ENCODE measurements around the gene TRA2A. TPM values are rescaled to one million over a fixed set of nuclear protein-coding genes. Genes with fewer than 3 reads are reported as not detected.
A peak's percentile ranks its signal among the peaks of the same experiment; 100 is the strongest.

Gene TRA2A
- total RNA-seq, 1 experiment from 2014 or later = 112 TPM

- Histone ChIP-seq H3K4me2 (peak overlapping the region; percentile 93), H3K9me2 (ENCODE audit: insufficient read depth) (no peaks in the 10 kb centered on the region), H3K36me3 (ENCODE audit: low read depth) (no peaks in the 10 kb centered on the region), H3F3A (ENCODE audit: insufficient read depth, low read depth) (peaks cover 32% of the 10 kb centered on the region), H3K79me2 (ENCODE audit: low read depth) (peaks cover 62% of the 10 kb centered on the region), H3K4me1 (replicated peaks; ENCODE audit: insufficient read depth) (peaks cover 39% of the 10 kb centered on the region), H4K20me1 (ENCODE audit: insufficient read depth) (no peaks in the 10 kb centered on the region), H3K27me3 (ENCODE audit: insufficient read depth, low read depth) (no peaks in the 10 kb centered on the region), H3K27ac (peak overlapping the region; percentile 78), H3K9me3 (ENCODE audit: insufficient read depth, low read depth) (no peaks in the 10 kb centered on the region), H2AFZ (peak overlapping the region; percentile 96), H3K4me3 (peak overlapping the region; percentile 73)
- no peak for DNase-seq
- CTCF ChIA-PET = interaction anchor here (0.9 kb wide), 1 partner anchor 128 kb away, joined by 4 read pairs; no protein-coding TSS in a partner anchor
- TF ChIP-seq EZH2 (IDR thresholded peaks at IDR 0.05; ENCODE audit: low read depth) = no peak
- no peak for TF ChIP-seq CTCF (conservative IDR thresholded peaks at IDR 0.05)
- intact Hi-C loops (cut with micrococcal nuclease; ENCODE audit: unreplicated experiment) = loop anchor here (1.0 to 10.0 kb wide), 6 partner anchors 56 to 1100 kb away; partner anchors contain the start of genes MALSU1, PALS2, STK31 and TOMM7
- BruUV-seq (replicated peaks) = TSS peak; percentile 14
- POLR2A ChIA-PET (ENCODE audit: unreplicated experiment) = interaction anchor here (0.6 kb wide), 1 partner anchor 175 kb away, joined by 3 read pairs; no protein-coding TSS in a partner anchor
Observed at GRCh38 chr7:23474829-23475575, 56.8 kb downstream of the TRA2A start.

- Histone ChIP-seq H4K20me1 (ENCODE audit: insufficient read depth) (no peaks in the 10 kb centered on the region), H3K9me2 (ENCODE audit: insufficient read depth) (no peaks in the 10 kb centered on the region), H3K79me2 (ENCODE audit: low read depth) (peaks cover 69% of the 10 kb centered on the region), H3K4me3 (peak overlapping the region; percentile 73), H3K36me3 (ENCODE audit: low read depth) (no peaks in the 10 kb centered on the region), H3K4me1 (replicated peaks; ENCODE audit: insufficient read depth) (peaks cover 39% of the 10 kb centered on the region), H3K9me3 (ENCODE audit: insufficient read depth, low read depth) (no peaks in the 10 kb centered on the region), H3K4me2 (peak overlapping the region; percentile 99), H3K27me3 (ENCODE audit: insufficient read depth, low read depth) (no peaks in the 10 kb centered on the region), H2AFZ (peak overlapping the region; percentile 96), H3F3A (ENCODE audit: insufficient read depth, low read depth) (peaks cover 34% of the 10 kb centered on the region), H3K27ac (peak overlapping the region; percentile 92)
- ChIA-PET POLR2A (ENCODE audit: unreplicated experiment) (interaction anchor here (0.6 kb wide), 1 partner anchor 174 kb away, joined by 3 read pairs; no protein-coding TSS in a partner anchor), CTCF (interaction anchor here (0.9 kb wide), 1 partner anchor 127 kb away, joined by 4 read pairs; no protein-coding TSS in a partner anchor)
- DNase-seq = peak; percentile 96 to 99
- intact Hi-C loops (cut with micrococcal nuclease; ENCODE audit: unreplicated experiment) = loop anchor here (1.0 to 10.0 kb wide), 6 partner anchors 57 to 1101 kb away; partner anchors contain the start of genes MALSU1, PALS2, STK31 and TOMM7
- no TSS peak for BruUV-seq (replicated peaks)
- TF ChIP-seq EZH2 (IDR thresholded peaks at IDR 0.05; ENCODE audit: low read depth) (no peak), CTCF (conservative IDR thresholded peaks at IDR 0.05) (no peak)
Observed at GRCh38 chr7:23474094-23474828, 57.5 kb downstream of the TRA2A start.

GRCh38 chr7:23473844-23474093 lies 58.0 kb downstream of the TRA2A start:
- intact Hi-C loops (cut with micrococcal nuclease; ENCODE audit: unreplicated experiment) = loop anchor here (1.0 to 10.0 kb wide), 6 partner anchors 58 to 1101 kb away; partner anchors contain the start of genes MALSU1, PALS2, STK31 and TOMM7

More at GRCh38 chr7:23473844-23474093, 58.0 kb downstream of the TRA2A start:
- TSS peak; percentile 3 for BruUV-seq (replicated peaks)
- H3K9me3 ChIP-seq (ENCODE audit: insufficient read depth, low read depth) = no peaks in the 10 kb centered on the region
- no peak for TF ChIP-seq CTCF (conservative IDR thresholded peaks at IDR 0.05)
- TF ChIP-seq EZH2 (IDR thresholded peaks at IDR 0.05; ENCODE audit: low read depth) = no peak
- peak overlapping the region; percentile 73 for H3K4me3 ChIP-seq
- DNase-seq = no peak
- CTCF ChIA-PET = interaction anchor here (0.5 to 0.6 kb wide), 2 partner anchors 115 to 1508 kb away, joined by 4 to 8 read pairs; no protein-coding TSS in a partner anchor
- H3K9me2 ChIP-seq (ENCODE audit: insufficient read depth) = no peaks in the 10 kb centered on the region
- H2AFZ ChIP-seq = peak overlapping the region; percentile 87
- H3K27ac ChIP-seq = peak overlapping the region; percentile 92
- H3F3A ChIP-seq (ENCODE audit: insufficient read depth, low read depth) = peaks cover 34% of the 10 kb centered on the region
- H3K79me2 ChIP-seq (ENCODE audit: low read depth) = peaks cover 74% of the 10 kb centered on the region
- H3K4me2 ChIP-seq = peak overlapping the region; percentile 99
- peaks cover 39% of the 10 kb centered on the region for H3K4me1 ChIP-seq (replicated peaks; ENCODE audit: insufficient read depth)
- POLR2A ChIA-PET (ENCODE audit: unreplicated experiment) = interaction anchor here (1.0 kb wide), 1 partner anchor 1348 kb away, joined by 5 read pairs; no protein-coding TSS in a partner anchor
- no peaks in the 10 kb centered on the region for H3K36me3 ChIP-seq (ENCODE audit: low read depth)
- H4K20me1 ChIP-seq (ENCODE audit: insufficient read depth) = no peaks in the 10 kb centered on the region
- H3K27me3 ChIP-seq (ENCODE audit: insufficient read depth, low read depth) = no peaks in the 10 kb centered on the region

Data from PC-9 (cell line).